ENCODE results near the gene ILKAP.
"Not testable (repeated sequence)": the region's sequence is repeated elsewhere in the genome, so short reads cannot be mapped to it uniquely, and the experiment has no call there.

Gene ILKAP

GRCh38 chr2:238187618-238188548 lies 15.6 kb downstream of the ILKAP start:
- DNase-seq (ENCODE audit: low spot score), result peak; percentile 80

- DNase-seq (ENCODE audit: low spot score), result no peak
Measured at GRCh38 chr2:238183821-238184220, 19.7 kb downstream of the ILKAP start.

GRCh38 chr2:238182362-238182761 lies 21.1 kb downstream of the ILKAP start:
- no peak for DNase-seq (ENCODE audit: low spot score)

GRCh38 chr2:238180554-238180953 lies 22.9 kb downstream of the ILKAP start:
- DNase-seq (ENCODE audit: low spot score), result no peak

GRCh38 chr2:238176613-238177012 lies 26.9 kb downstream of the ILKAP start:
- no peak for DNase-seq (ENCODE audit: low spot score)

GRCh38 chr2:238174701-238175100 lies 28.8 kb downstream of the ILKAP start:
- DNase-seq (ENCODE audit: low spot score), result no peak

- DNase-seq (ENCODE audit: low spot score), result no peak
Measured at GRCh38 chr2:238174291-238174690, 29.2 kb downstream of the ILKAP start.

GRCh38 chr2:238173692-238174091 lies 29.8 kb downstream of the ILKAP start:
- no peak for DNase-seq (ENCODE audit: low spot score)

GRCh38 chr2:238172439-238172838 lies 31.1 kb downstream of the ILKAP start:
- no peak for DNase-seq (ENCODE audit: low spot score)

- DNase-seq (ENCODE audit: low spot score), result no peak
Measured at GRCh38 chr2:238171575-238172187, 31.8 kb downstream of the ILKAP start.

GRCh38 chr2:238171072-238171431 lies 32.4 kb downstream of the ILKAP start:
- DNase-seq (ENCODE audit: low spot score), result not testable (repeated sequence)

GRCh38 chr2:238170386-238171071 lies 33.0 kb downstream of the ILKAP start:
- DNase-seq (ENCODE audit: low spot score), result no peak

GRCh38 chr2:238169708-238170251 lies 33.7 kb downstream of the ILKAP start:
- DNase-seq (ENCODE audit: low spot score), result no peak

- no peak for DNase-seq (ENCODE audit: low spot score)
Measured at GRCh38 chr2:238169048-238169707, 34.3 kb downstream of the ILKAP start.

- no peak for DNase-seq (ENCODE audit: low spot score)
Measured at GRCh38 chr2:238168196-238169047, 35.1 kb downstream of the ILKAP start.

GRCh38 chr2:238167761-238168160 lies 35.7 kb downstream of the ILKAP start:
- DNase-seq (ENCODE audit: low spot score), result no peak

- DNase-seq (ENCODE audit: low spot score), result no peak
Measured at GRCh38 chr2:238167344-238167715, 36.2 kb downstream of the ILKAP start.

GRCh38 chr2:238166391-238167343 lies 36.8 kb downstream of the ILKAP start:
- no peak for DNase-seq (ENCODE audit: low spot score)

- DNase-seq (ENCODE audit: low spot score), result no peak
Measured at GRCh38 chr2:238165288-238165921, 38.1 kb downstream of the ILKAP start.

GRCh38 chr2:238164906-238165287 lies 38.6 kb downstream of the ILKAP start:
- DNase-seq (ENCODE audit: low spot score), result no peak
